AG04449 (cell line): Measurements from ENCODE around the gene FASN.

Experiments used
- CTCF ChIA-PET: fragments of 350-600 bp; formaldehyde crosslinking; extraction: SDS; loops from one replicate; lab custom pipeline; 2021; ENCODE audit warnings: antibody characterized with exemption; lab: Yijun Ruan, JAX
- POLR2A ChIA-PET: fragments of 400-600, 350-600 bp; formaldehyde crosslinking; extraction: SDS; loops from one replicate; lab custom pipeline; 2020; ENCODE audit warnings: antibody characterized with exemption, inconsistent platforms; lab: Yijun Ruan, JAX
- DNase-seq: peaks from one replicate; pipeline ENCODE4 v3.0.0-alpha.2; 2010; ENCODE audit warnings: low read depth, low spot score
- H3K4me3 ChIP-seq: 2 replicates; pipeline ENCODE4 v1.5.1; 2011; ENCODE audit warnings: low read depth, mild to moderate bottlenecking, control low read depth, low read length
- CTCF ChIP-seq: IDR thresholded peaks from one replicate; pipeline ENCODE4 v1.5.1; 2011; ENCODE audit warnings: mild to moderate bottlenecking, moderate library complexity, low read length, control low read depth, inconsistent platforms; ENCODE audit not compliant: insufficient read depth; ENCODE audit errors: missing control alignments

The FASN gene

GRCh38 chr17:82100502-82101298 lies 2.7 kb upstream of the FASN start:
- POLR2A ChIA-PET: interaction anchor here (0.6 kb wide), 1 partner anchor 51 kb away, joined by 3 read pairs; no protein-coding TSS in a partner anchor

GRCh38 chr17:82098939-82099763 lies 1.1 kb upstream of the FASN start:
- ChIA-PET POLR2A (interaction anchor here (0.7 to 1.8 kb wide), 10 partner anchors 8 to 143 kb away, joined by 3 to 6 read pairs (median 4); partner anchors contain the start of gene DCXR), CTCF (interaction anchor here (1.0 kb wide), 2 partner anchors 61 to 69 kb away, joined by 5 to 8 read pairs; partner anchors contain the start of gene DCXR)
- no peak for TF ChIP-seq CTCF
- DNase-seq: no peak
- peak overlapping the region; percentile 61 for H3K4me3 ChIP-seq

More at GRCh38 chr17:82100502-82101298, 2.7 kb upstream of the FASN start:
- CTCF ChIA-PET: no interaction called here
- DNase-seq: no peak
- no peak for TF ChIP-seq CTCF
- no peak overlapping the region for H3K4me3 ChIP-seq

- CTCF ChIA-PET: no interaction called here
- TF ChIP-seq CTCF: no peak
- peak overlapping the region; percentile 70 for H3K4me3 ChIP-seq
- POLR2A ChIA-PET: interaction anchor here (0.7 to 1.8 kb wide), 12 partner anchors 9 to 144 kb away, joined by 3 to 6 read pairs (median 4); partner anchors contain the start of gene DCXR
- DNase-seq: no peak
These were observed 192 bp downstream of the FASN start for GRCh38 chr17:82097919-82098168.

- no peak for TF ChIP-seq CTCF
- ChIA-PET POLR2A (interaction anchor here (0.7 to 1.8 kb wide), 8 partner anchors 9 to 132 kb away, joined by 3 to 6 read pairs (median 4); partner anchors contain the start of genes DCXR and SLC16A3), CTCF (no interaction called here)
- no peak for DNase-seq
- peak overlapping the region; percentile 70 for H3K4me3 ChIP-seq
These were observed 685 bp downstream of the FASN start for GRCh38 chr17:82097184-82097918.

- no peak for DNase-seq
- CTCF ChIA-PET: no interaction called here
- H3K4me3 ChIP-seq: peak overlapping the region; percentile 70
- TF ChIP-seq CTCF: no peak
- POLR2A ChIA-PET: interaction anchor here (0.7 kb wide), 1 partner anchor 132 kb away, joined by 3 read pairs; the partner anchor contains the start of gene SLC16A3
These were observed 1.3 kb downstream of the FASN start for GRCh38 chr17:82096709-82097183.
